Ovary (tissue), 9 donors: ENCODE data around the gene HOXD1. TPM values are rescaled to one million over a fixed set of nuclear protein-coding genes. Genes with fewer than 3 reads are reported as not detected.

ENCODE experiments used
- DNase-seq, 5 donors: peaks; one replicate each; pipeline ENCODE4 v3.0.0-alpha.2; 2019 to 2020
- H3K27ac ChIP-seq, 2 donors: fragments of 200-600 bp; one replicate each; pipeline versions ENCODE4 v1.5.1 to v1.8.0; 2019 to 2022
- H3K27me3 ChIP-seq: fragments of 200-600 bp; one replicate; pipeline ENCODE4 v1.8.0; 2022
- H3K36me3 ChIP-seq: fragments of 200-600 bp; sonication (generic); one replicate; pipeline ENCODE4 v1.5.1; 2019
- H3K4me1 ChIP-seq: one replicate; pipeline ENCODE4 v1.8.1; 2013; ENCODE audit warnings: mild to moderate bottlenecking, moderate library complexity; ENCODE audit not compliant: insufficient read depth
- H3K4me3 ChIP-seq: fragments of 200-600 bp; sonication (generic); one replicate; pipeline ENCODE4 v1.5.1; 2017
- H3K9me3 ChIP-seq, 2 donors: fragments of 200-600 bp in 1 of 2; sonication (generic) in 1 of 2; one replicate each; pipeline versions ENCODE4 v1.5.1 to v1.8.1; 2013 to 2019; ENCODE audit warnings: mild to moderate bottlenecking in 1 of 2, moderate library complexity in 1 of 2
- CTCF ChIP-seq, 3 donors: fragments of 450-650 bp in 2 of 3; fragments of 200-600 bp in 1 of 3; IDR thresholded peaks; one replicate each; pipeline versions ENCODE4 v1.5.1 to v1.8.0; 2016 to 2022; ENCODE audit warnings: antibody characterized with exemption in 3 of 3, mild to moderate bottlenecking in 1 of 3
- EP300 ChIP-seq: sonication (generic); formaldehyde crosslinking; IDR thresholded peaks from one replicate; pipeline ENCODE4 v1.6.1; 2017; ENCODE audit warnings: antibody characterized with exemption
- POLR2A ChIP-seq: fragments of 450-650 bp; IDR thresholded peaks from one replicate; pipeline ENCODE4 v1.6.1; 2017; ENCODE audit warnings: antibody characterized with exemption, mild to moderate bottlenecking, moderate library complexity
- WGBS, 3 donors: extraction: QIAGEN DNeasy Blood & Tissue Kit in 1 of 3; methylation state at CpG; one replicate each; pipeline versions ENCODE4 v1.1.5 to v1.1.7; 2013 to 2017; 5-methylcytosine and 5-hydroxymethylcytosine counted together
- intact Hi-C, 4 donors: fragments of 100-400 bp; cut with DNase I; formaldehyde crosslinking; loops; one replicate each; pipeline versions ENCODE4 v1.11.0 to v1.15.1; 2022 to 2023
- polyA plus RNA-seq, 2 donors: library from polyadenylated mRNA; stranded (reverse); fragments of 200-250 nt in 1 of 2; fragments of 350-450 nt in 1 of 2; fragmentation: Illumina TruSeq in 1 of 2; extraction: RNeasy Lipid Tissue Mini Kit (QIAGEN cat#74804) in 1 of 2; gene quantifications; one replicate each; pipeline ENCODE4 v1.2.3, GENCODE V29; 2013 to 2014
- total RNA-seq, 7 donors: library from RNA; depleted of rRNA in 2 of 7; stranded (reverse); fragments of >200 nt in 2 of 7; fragmentation: NEBNext Ultra II Directional in 3 of 7; extraction: Animal tissue kit (Norgen Biotek cat#: 25700) in 3 of 7; gene quantifications; one replicate each; pipeline versions ENCODE4 v1.1.0 to v1.2.4, GENCODE V29; 2016 to 2023
- donor health status: DM: no; HTN: no; CAD: no; lungs with moderate emphysema.
- donor health status: DM: no; HTN: no; CAD: no.
- donor health status: Bipolar disorder and iron deficiency.
- donor health status: DM: yes; HTN: yes; CAD: no.
- donor health status: DM: no; HTN: no; CAD: no.
- donor health status: DM: yes; HTN: yes; CAD: no.

HOXD1 gene
- total and polyA plus RNA-seq, 9 donors, result 0.23 to 5.3 (median 0.55) TPM

GRCh38 chr2:176193048-176193447 lies 4.6 kb downstream of the HOXD1 start:
- no peak for DNase-seq
- H3K9me3 ChIP-seq, result no peaks in the 10 kb centered on the region
- intact Hi-C loops, result no loop called here
- H3K36me3 ChIP-seq, result no peaks in the 10 kb centered on the region
- H3K4me1 ChIP-seq, result peaks cover 2% of the 10 kb centered on the region
- 45 to 50% (median 46%) methylated on average over 1 of the region's 1 CpG for WGBS, 3 donors
- H3K27ac ChIP-seq, result no peak overlapping the region
- TF ChIP-seq CTCF (IDR thresholded peaks at IDR 0.05) (no peak), POLR2A (no peak), EP300 (no peak)
- H3K4me3 ChIP-seq, result no peak overlapping the region
- no peaks in the 10 kb centered on the region for H3K27me3 ChIP-seq

- no peak overlapping the region for H3K4me3 ChIP-seq
- H3K27ac ChIP-seq, result no peak overlapping the region
- H3K36me3 ChIP-seq, result no peaks in the 10 kb centered on the region
- H3K4me1 ChIP-seq, result no peaks in the 10 kb centered on the region
- no peaks in the 10 kb centered on the region for H3K27me3 ChIP-seq
- no peaks in the 10 kb centered on the region for H3K9me3 ChIP-seq
- intact Hi-C loops, result no loop called here
- DNase-seq, result no peak
- TF ChIP-seq CTCF (IDR thresholded peaks at IDR 0.05) (no peak), EP300 (no peak), POLR2A (no peak)
These were observed 11.4 kb downstream of the HOXD1 start for GRCh38 chr2:176199902-176200301.

- intact Hi-C loops, result no loop called here
- H3K9me3 ChIP-seq, result no peaks in the 10 kb centered on the region
- H3K27me3 ChIP-seq, result no peaks in the 10 kb centered on the region
These were observed 12.5 kb downstream of the HOXD1 start for GRCh38 chr2:176200971-176201370.

GRCh38 chr2:176202491-176202890 lies 14.0 kb downstream of the HOXD1 start:
- Histone ChIP-seq H3K4me1 (no peaks in the 10 kb centered on the region), H3K4me3 (no peak overlapping the region), H3K27ac (no peak overlapping the region), H3K27me3 (no peaks in the 10 kb centered on the region), H3K9me3 (no peaks in the 10 kb centered on the region), H3K36me3 (no peaks in the 10 kb centered on the region)
- intact Hi-C loops, result no loop called here
- no peak for TF ChIP-seq EP300
- TF ChIP-seq CTCF (IDR thresholded peaks at IDR 0.05), result no peak
- TF ChIP-seq POLR2A, result no peak
- WGBS, 3 donors, result 81 to 85% (median 84%) methylated on average over 7 of the region's 7 CpGs
- no peak for DNase-seq

More at GRCh38 chr2:176200971-176201370, 12.5 kb downstream of the HOXD1 start:
- Histone ChIP-seq H3K36me3 (no peaks in the 10 kb centered on the region), H3K4me3 (no peak overlapping the region), H3K27ac (no peak overlapping the region), H3K4me1 (no peaks in the 10 kb centered on the region)
- TF ChIP-seq POLR2A, result no peak
- TF ChIP-seq CTCF (IDR thresholded peaks at IDR 0.05), result no peak
- no peak for TF ChIP-seq EP300
- 77 to 85% (median 82%) methylated on average over 21 of the region's 21 CpGs for WGBS, 3 donors
- DNase-seq, result no peak

GRCh38 chr2:176205126-176205525 lies 16.7 kb downstream of the HOXD1 start:
- WGBS, 3 donors, result 88 to 97% (median 91%) methylated on average over 1 of the region's 1 CpG
- no peak overlapping the region for H3K4me3 ChIP-seq
- no peaks in the 10 kb centered on the region for H3K4me1 ChIP-seq
- H3K9me3 ChIP-seq, result no peaks in the 10 kb centered on the region
- no peak for DNase-seq
- H3K27me3 ChIP-seq, result no peaks in the 10 kb centered on the region
- intact Hi-C loops, result no loop called here
- H3K27ac ChIP-seq, result no peak overlapping the region
- TF ChIP-seq CTCF (IDR thresholded peaks at IDR 0.05), result no peak
- no peak for TF ChIP-seq EP300
- no peak for TF ChIP-seq POLR2A
- no peaks in the 10 kb centered on the region for H3K36me3 ChIP-seq
